Mesendoderm (in vitro differentiated cells): ENCODE measurements around the gene MICAL2.

Source experiments
- DNase-seq: peaks from one replicate; pipeline ENCODE4 v3.0.0; 2013
- H2AK5ac ChIP-seq: 2 replicates; pipeline ENCODE4 v1.6.1; 2013; ENCODE audit warnings: low read length, inconsistent platforms
- H2BK120ac ChIP-seq: 2 replicates; pipeline ENCODE4 v1.6.1; 2013; ENCODE audit warnings: low read depth, mild to moderate bottlenecking, low read length, moderate library complexity, mixed read lengths
- H2BK15ac ChIP-seq: replicated peaks from 2 replicates; pipeline ENCODE4 v1.6.1; 2013; ENCODE audit warnings: low read depth, mild to moderate bottlenecking, moderate library complexity
- H2BK5ac ChIP-seq: 2 replicates; pipeline ENCODE4 v1.6.1; 2013; ENCODE audit warnings: low read length, inconsistent platforms
- H3K18ac ChIP-seq: 2 replicates; pipeline ENCODE4 v1.6.1; 2013; ENCODE audit warnings: mild to moderate bottlenecking, low read length, mixed read lengths
- H3K23ac ChIP-seq: one replicate; pipeline ENCODE4 v1.6.1; 2013; ENCODE audit warnings: low read length
- H3K27ac ChIP-seq: 2 replicates; pipeline ENCODE4 v1.5.1; 2013; ENCODE audit warnings: low read depth, mild to moderate bottlenecking, inconsistent platforms, low read length, moderate library complexity
- H3K27me3 ChIP-seq: 2 replicates; pipeline ENCODE4 v1.6.1; 2013; ENCODE audit warnings: low read length, control low read depth, mild to moderate bottlenecking, inconsistent platforms; ENCODE audit not compliant: insufficient read depth, poor library complexity
- H3K36me3 ChIP-seq: 2 replicates; pipeline ENCODE4 v1.6.1; 2013; ENCODE audit warnings: low read length, inconsistent platforms; ENCODE audit not compliant: control insufficient read depth, insufficient read depth
- H3K4ac ChIP-seq: one replicate; pipeline ENCODE4 v1.6.1; 2013; ENCODE audit warnings: low read depth, mild to moderate bottlenecking, low read length, moderate library complexity
- H3K4me1 ChIP-seq: 2 replicates; pipeline ENCODE4 v1.6.1; 2013; ENCODE audit warnings: low read depth, low read length, inconsistent platforms; ENCODE audit not compliant: control insufficient read depth
- H3K4me2 ChIP-seq: 2 replicates; pipeline ENCODE4 v1.6.1; 2013; ENCODE audit warnings: low read length
- H3K4me3 ChIP-seq: 2 replicates; pipeline ENCODE4 v1.5.1; 2013; ENCODE audit warnings: mild to moderate bottlenecking, low read length
- H3K56ac ChIP-seq: one replicate; pipeline ENCODE4 v1.6.1; 2013; ENCODE audit warnings: low read length
- H3K79me1 ChIP-seq: 2 replicates; pipeline ENCODE4 v1.6.1; 2013; ENCODE audit warnings: low read length, inconsistent platforms
- H3K79me2 ChIP-seq: 2 replicates; pipeline ENCODE4 v1.6.1; 2013; ENCODE audit warnings: mild to moderate bottlenecking, low read length; ENCODE audit not compliant: control insufficient read depth, insufficient read depth
- H3K9ac ChIP-seq: 2 replicates; pipeline ENCODE4 v1.6.1; 2013; ENCODE audit warnings: low read length, inconsistent platforms
- H4K5ac ChIP-seq: one replicate; pipeline ENCODE4 v1.6.1; 2013; ENCODE audit warnings: low read length
- H4K8ac ChIP-seq: one replicate; pipeline ENCODE4 v1.6.1; 2013; ENCODE audit warnings: low read depth, mild to moderate bottlenecking, control low read depth, low read length, moderate library complexity
- WGBS: extraction: QIAGEN DNeasy Blood & Tissue Kit; methylation state at CpG from one replicate; pipeline ENCODE4 v1.1.7; 2013; ENCODE audit warnings: low lambda C conversion rate, missing lambda C conversion rate; ENCODE audit not compliant: insufficient coverage; ENCODE audit errors: extremely low coverage; 5-methylcytosine and 5-hydroxymethylcytosine counted together

MICAL2 gene

DNA sequence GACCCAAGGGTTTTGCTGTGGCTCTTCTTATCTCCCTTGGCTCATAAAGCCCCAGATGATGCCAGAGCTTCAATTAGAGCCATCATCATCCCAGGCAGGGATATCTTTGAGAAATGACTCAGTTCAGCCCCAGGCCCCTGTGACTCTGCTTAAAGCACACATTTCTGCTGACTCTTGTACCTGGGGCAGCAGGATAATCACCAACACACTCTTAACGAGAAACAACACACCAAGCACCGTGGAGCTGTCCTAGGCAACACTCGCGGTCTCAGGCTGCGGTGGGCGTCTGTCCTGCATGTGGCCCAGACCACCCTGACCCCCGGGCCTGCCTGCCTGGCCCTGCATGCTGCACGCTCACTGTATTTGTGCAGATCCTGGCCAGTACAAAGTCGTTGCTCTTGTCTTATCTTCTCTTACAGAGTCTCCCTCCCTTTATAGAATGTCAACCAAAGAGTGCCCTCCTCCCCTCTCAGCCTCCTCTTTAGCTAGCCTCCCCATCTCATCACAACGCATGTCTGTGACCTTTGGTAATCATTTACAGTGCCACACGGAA, 152.8 kb downstream of the MICAL2 start:
- H3K4ac ChIP-seq, result no peak overlapping the region
- no peak overlapping the region for H4K5ac ChIP-seq
- H2BK120ac ChIP-seq, result no peak overlapping the region
- H3K18ac ChIP-seq, result no peak overlapping the region
- H3K56ac ChIP-seq, result no peak overlapping the region
- WGBS, result no CpG with 5 or more reads among the region's 11 CpGs
- no peak for DNase-seq
- H3K4me3 ChIP-seq, result no peak overlapping the region
- H3K27ac ChIP-seq, result no peak overlapping the region
- H4K8ac ChIP-seq, result no peak overlapping the region
- no peak overlapping the region for H3K4me2 ChIP-seq
- peaks cover 6% of the 10 kb centered on the region for H3K4me1 ChIP-seq
- no peaks in the 10 kb centered on the region for H3K79me1 ChIP-seq
- H3K79me2 ChIP-seq, result no peaks in the 10 kb centered on the region
- H3K23ac ChIP-seq, result no peak overlapping the region
- no peak overlapping the region for H2BK15ac ChIP-seq
- no peak overlapping the region for H2AK5ac ChIP-seq
- no peaks in the 10 kb centered on the region for H3K27me3 ChIP-seq
- H3K9ac ChIP-seq, result no peak overlapping the region
- H3K36me3 ChIP-seq, result no peaks in the 10 kb centered on the region
- no peak overlapping the region for H2BK5ac ChIP-seq

DNA sequence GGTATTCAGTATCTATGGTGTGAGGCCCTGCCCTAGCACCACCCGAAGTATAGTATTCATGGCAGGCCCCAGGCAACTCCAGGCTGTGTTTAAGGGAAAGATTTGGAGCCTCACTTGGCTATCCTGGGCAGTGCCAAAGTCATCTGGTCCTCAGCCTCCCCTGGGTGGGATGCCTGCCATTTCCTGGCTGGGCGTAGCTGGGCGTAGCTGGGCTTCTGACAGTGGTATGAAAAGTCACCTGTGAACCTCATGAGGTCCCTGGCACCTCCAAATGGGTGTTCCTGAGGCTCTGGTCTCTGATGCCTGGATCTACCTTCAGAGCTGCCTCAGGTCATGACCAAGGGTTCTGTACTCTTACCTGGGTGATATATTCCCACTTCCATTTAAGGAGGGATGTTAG, 154.0 kb downstream of the MICAL2 start:
- WGBS, result no CpG with 5 or more reads among the region's 3 CpGs
- no peak overlapping the region for H3K18ac ChIP-seq
- H3K4me2 ChIP-seq, result no peak overlapping the region
- H3K23ac ChIP-seq, result no peak overlapping the region
- no peak overlapping the region for H3K27ac ChIP-seq
- H3K79me2 ChIP-seq, result no peaks in the 10 kb centered on the region
- no peak overlapping the region for H3K4ac ChIP-seq
- no peak overlapping the region for H4K5ac ChIP-seq
- H2BK120ac ChIP-seq, result no peak overlapping the region
- H2AK5ac ChIP-seq, result no peak overlapping the region
- H2BK5ac ChIP-seq, result no peak overlapping the region
- no peaks in the 10 kb centered on the region for H3K79me1 ChIP-seq
- H2BK15ac ChIP-seq, result no peak overlapping the region
- H3K56ac ChIP-seq, result no peak overlapping the region
- DNase-seq, result no peak
- H3K4me1 ChIP-seq, result peaks cover 6% of the 10 kb centered on the region
- no peak overlapping the region for H3K9ac ChIP-seq
- H4K8ac ChIP-seq, result no peak overlapping the region
- H3K4me3 ChIP-seq, result no peak overlapping the region
- no peaks in the 10 kb centered on the region for H3K27me3 ChIP-seq
- H3K36me3 ChIP-seq, result no peaks in the 10 kb centered on the region

DNA sequence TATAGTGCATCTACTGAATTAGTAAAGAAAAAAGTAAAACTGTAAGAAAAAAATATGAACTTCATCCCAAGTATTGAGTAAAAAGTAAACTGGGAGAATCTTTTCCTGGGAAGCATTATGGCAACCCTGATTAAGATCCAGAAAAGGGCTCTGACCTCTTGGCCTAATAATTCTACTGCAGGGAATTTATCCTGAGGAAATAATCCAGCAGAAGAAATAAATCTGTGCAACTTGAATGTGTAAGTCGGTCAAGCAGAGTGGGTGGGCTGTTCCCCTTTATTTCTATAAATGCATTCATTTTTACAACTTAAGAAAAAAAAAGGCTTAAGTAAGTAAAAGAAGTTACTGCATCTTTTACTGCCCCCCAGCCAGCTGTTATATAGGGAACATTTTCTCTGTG, 155.7 kb downstream of the MICAL2 start:
- Histone ChIP-seq H3K36me3 (no peaks in the 10 kb centered on the region), H4K8ac (no peak overlapping the region), H3K4me1 (no peaks in the 10 kb centered on the region), H3K9ac (no peak overlapping the region), H3K4me3 (no peak overlapping the region), H3K23ac (no peak overlapping the region), H3K79me1 (no peaks in the 10 kb centered on the region), H3K4ac (no peak overlapping the region), H3K56ac (no peak overlapping the region), H3K27me3 (no peaks in the 10 kb centered on the region), H4K5ac (no peak overlapping the region), H2AK5ac (no peak overlapping the region), H3K27ac (no peak overlapping the region), H3K4me2 (no peak overlapping the region), H2BK5ac (no peak overlapping the region), H3K79me2 (no peaks in the 10 kb centered on the region), H2BK120ac (no peak overlapping the region), H2BK15ac (no peak overlapping the region), H3K18ac (no peak overlapping the region)
- no CpG with 5 or more reads among the region's 1 CpG for WGBS
- DNase-seq, result no peak

DNA sequence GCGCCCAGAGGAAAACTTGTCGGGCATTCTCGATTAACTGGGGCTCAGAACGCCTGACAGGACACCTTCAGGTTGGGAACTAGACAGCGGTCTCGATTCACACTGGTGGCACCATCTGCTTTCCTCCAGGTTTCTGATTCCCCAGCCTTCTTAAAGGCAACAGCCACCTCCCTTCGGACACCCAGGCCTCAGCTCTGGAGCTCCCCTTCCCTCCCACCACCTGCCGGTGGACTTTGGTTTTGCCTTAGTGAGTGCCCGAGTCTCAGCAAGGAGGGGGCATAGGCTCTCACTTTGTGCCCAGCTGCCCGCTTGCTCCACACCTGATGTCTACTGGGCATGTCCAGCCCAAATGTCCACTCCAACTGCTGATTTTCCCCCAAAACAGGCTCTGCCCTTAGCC, 156.6 kb downstream of the MICAL2 start:
- H2BK15ac ChIP-seq, result no peak overlapping the region
- no peak overlapping the region for H3K56ac ChIP-seq
- no peak overlapping the region for H3K4me3 ChIP-seq
- WGBS, result no CpG with 5 or more reads among the region's 10 CpGs
- H3K27me3 ChIP-seq, result no peaks in the 10 kb centered on the region
- H2BK120ac ChIP-seq, result no peak overlapping the region
- H3K36me3 ChIP-seq, result no peaks in the 10 kb centered on the region
- no peak overlapping the region for H3K18ac ChIP-seq
- H3K27ac ChIP-seq, result no peak overlapping the region
- peak; percentile 47 for DNase-seq
- no peak overlapping the region for H4K5ac ChIP-seq
- no peak overlapping the region for H4K8ac ChIP-seq
- H3K79me1 ChIP-seq, result no peaks in the 10 kb centered on the region
- H3K4ac ChIP-seq, result no peak overlapping the region
- H3K4me2 ChIP-seq, result no peak overlapping the region
- H2BK5ac ChIP-seq, result no peak overlapping the region
- H3K9ac ChIP-seq, result no peak overlapping the region
- no peaks in the 10 kb centered on the region for H3K79me2 ChIP-seq
- no peak overlapping the region for H3K23ac ChIP-seq
- no peaks in the 10 kb centered on the region for H3K4me1 ChIP-seq
- no peak overlapping the region for H2AK5ac ChIP-seq

DNA sequence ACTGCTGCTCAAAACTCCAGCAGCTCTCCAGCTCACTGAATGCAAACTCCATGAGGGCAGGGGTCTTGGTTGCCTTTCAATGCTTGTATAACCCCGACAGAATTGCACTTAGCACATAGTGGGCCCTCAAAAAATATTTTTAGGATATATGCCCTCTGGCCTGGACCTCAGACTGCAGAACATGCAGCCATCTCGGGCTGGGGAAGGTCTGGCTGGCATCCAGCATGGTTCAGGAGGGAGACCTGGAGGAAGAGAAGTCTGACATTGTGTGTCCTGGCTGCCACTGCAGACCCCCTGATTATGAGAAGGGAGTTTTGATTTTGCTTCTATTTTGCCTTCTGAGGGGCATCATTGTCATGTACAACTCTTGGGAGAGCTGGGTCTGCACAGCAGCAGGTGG, 157.5 kb downstream of the MICAL2 start:
- no peak overlapping the region for H3K18ac ChIP-seq
- H3K23ac ChIP-seq, result peak overlapping the region; percentile 16
- H2AK5ac ChIP-seq, result no peak overlapping the region
- no peak overlapping the region for H2BK120ac ChIP-seq
- DNase-seq, result no peak
- no peaks in the 10 kb centered on the region for H3K36me3 ChIP-seq
- no peak overlapping the region for H2BK15ac ChIP-seq
- H4K5ac ChIP-seq, result no peak overlapping the region
- no peak overlapping the region for H4K8ac ChIP-seq
- H3K9ac ChIP-seq, result no peak overlapping the region
- WGBS, result no CpG with 5 or more reads among the region's 2 CpGs
- no peak overlapping the region for H3K4me2 ChIP-seq
- H2BK5ac ChIP-seq, result no peak overlapping the region
- H3K4me3 ChIP-seq, result no peak overlapping the region
- H3K4me1 ChIP-seq, result no peaks in the 10 kb centered on the region
- no peaks in the 10 kb centered on the region for H3K79me1 ChIP-seq
- no peak overlapping the region for H3K56ac ChIP-seq
- no peaks in the 10 kb centered on the region for H3K79me2 ChIP-seq
- no peaks in the 10 kb centered on the region for H3K27me3 ChIP-seq
- H3K27ac ChIP-seq, result no peak overlapping the region
- H3K4ac ChIP-seq, result no peak overlapping the region

DNA sequence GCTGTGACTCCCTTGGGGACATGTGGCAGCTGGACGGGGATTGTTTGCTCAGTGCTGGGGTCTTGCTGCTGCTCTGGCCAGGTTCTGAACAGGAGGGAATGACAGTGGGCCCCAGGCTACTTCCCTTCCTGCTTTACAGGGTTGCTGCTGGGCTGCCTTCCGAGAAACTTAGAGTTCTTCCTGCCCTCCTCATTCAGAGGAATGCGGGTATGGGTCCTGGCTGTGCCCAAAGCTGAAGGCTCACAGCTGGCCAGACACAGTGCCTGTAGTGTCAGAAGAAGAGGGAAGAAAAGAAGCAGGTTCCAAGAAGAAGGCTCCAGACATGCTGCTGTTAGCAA, 158.7 kb downstream of the MICAL2 start:
- Histone ChIP-seq H3K9ac (no peak overlapping the region), H2BK5ac (no peak overlapping the region), H3K79me1 (no peaks in the 10 kb centered on the region), H2BK120ac (no peak overlapping the region), H3K4me1 (no peaks in the 10 kb centered on the region), H3K23ac (no peak overlapping the region), H2AK5ac (no peak overlapping the region), H3K56ac (no peak overlapping the region), H2BK15ac (no peak overlapping the region), H3K27ac (no peak overlapping the region), H4K8ac (no peak overlapping the region), H4K5ac (no peak overlapping the region), H3K4me2 (no peak overlapping the region), H3K4me3 (no peak overlapping the region), H3K4ac (no peak overlapping the region), H3K36me3 (no peaks in the 10 kb centered on the region), H3K27me3 (no peaks in the 10 kb centered on the region), H3K18ac (no peak overlapping the region), H3K79me2 (no peaks in the 10 kb centered on the region)
- DNase-seq, result peak; percentile 44
- no CpG with 5 or more reads among the region's 3 CpGs for WGBS
